CD4-positive, CD25-positive, alpha-beta regulatory T cell (primary cell): ENCODE measurements around the gene ZNF736. TPM values are rescaled to one million over a fixed set of nuclear protein-coding genes. Genes with fewer than 3 reads are reported as not detected.
"Not testable (repeated sequence)": the region's sequence is repeated elsewhere in the genome, so short reads cannot be mapped to it uniquely, and the experiment has no call there.

Experiments used
- ATAC-seq, 2 donors: fragments of 150-1000 bp; cut with Tn5 transposase; one replicate each; pipeline ENCODE4 v1.10.0; 2021; ENCODE audit warnings: low read depth in 2 of 2, moderate number of reproducible peaks in 2 of 2, moderate library complexity in 1 of 2
- DNase-seq, 3 donors: peaks; one replicate each; pipeline versions ENCODE4 v3.0.0 to v3.0.0-alpha.2; 2012 to 2022; ENCODE audit warnings: mixed read lengths in 1 of 3
- H3K27ac ChIP-seq: one replicate; pipeline ENCODE4 v1.7.0; 2013; ENCODE audit warnings: mild to moderate bottlenecking, low read length; ENCODE audit not compliant: insufficient read depth, poor library complexity, severe bottlenecking
- H3K27me3 ChIP-seq: one replicate; pipeline ENCODE4 v1.7.0; 2013; ENCODE audit warnings: low read length; ENCODE audit not compliant: control insufficient read depth, insufficient read depth
- H3K36me3 ChIP-seq: one replicate; pipeline ENCODE4 v1.7.0; 2013; ENCODE audit warnings: mild to moderate bottlenecking, low read length, moderate library complexity; ENCODE audit not compliant: control insufficient read depth, insufficient read depth
- H3K4me1 ChIP-seq: 2 replicates; pipeline ENCODE4 v1.7.0; 2013; ENCODE audit warnings: mild to moderate bottlenecking, low read length; ENCODE audit not compliant: insufficient read depth, control insufficient read depth, poor library complexity, severe bottlenecking
- H3K4me3 ChIP-seq: one replicate; pipeline ENCODE4 v1.7.0; 2013; ENCODE audit warnings: low read depth, mild to moderate bottlenecking, low read length, moderate library complexity
- H3K9me3 ChIP-seq, 2 experiments: 1 replicate in 1 of 2; 2 replicates in 1 of 2; pipeline ENCODE4 v1.7.0; 2013; ENCODE audit warnings: low read length in 2 of 2, mild to moderate bottlenecking in 1 of 2, moderate library complexity in 1 of 2; ENCODE audit not compliant: control insufficient read depth in 2 of 2
- H3K27ac Mint-ChIP-seq, 3 donors: one replicate each; pipeline ENCODE4 v1.8.0; 2020 to 2022; ENCODE audit warnings: mild to moderate bottlenecking in 3 of 3, mixed read lengths in 3 of 3, moderate library complexity in 2 of 3
- H3K27me3 Mint-ChIP-seq: one replicate; pipeline ENCODE4 v1.8.0; 2022; ENCODE audit warnings: mild to moderate bottlenecking, mixed read lengths
- H3K36me3 Mint-ChIP-seq: one replicate; pipeline ENCODE4 v1.8.0; 2020; ENCODE audit warnings: mixed read lengths
- H3K4me1 Mint-ChIP-seq, 4 donors: one replicate each; pipeline ENCODE4 v1.8.0; 2020 to 2022; ENCODE audit warnings: mixed read lengths in 4 of 4, mild to moderate bottlenecking in 1 of 4
- H3K4me3 Mint-ChIP-seq, 4 donors: one replicate each; pipeline ENCODE4 v1.8.0; 2020 to 2022; ENCODE audit warnings: mild to moderate bottlenecking in 4 of 4, mixed read lengths in 4 of 4, moderate library complexity in 3 of 4
- H3K9me3 Mint-ChIP-seq, 7 donors: one replicate each; pipeline ENCODE4 v1.8.0; 2020 to 2022; ENCODE audit warnings: mixed read lengths in 7 of 7, mild to moderate bottlenecking in 3 of 7, moderate library complexity in 2 of 7
- polyA plus RNA-seq, 4 donors: library from polyadenylated mRNA; unstranded; fragments of 300-500 nt; fragmentation: Illumina TruSeq; gene quantifications; one replicate each; pipeline ENCODE4 v1.2.3, GENCODE V29; 2021
- total RNA-seq: library from RNA; stranded (reverse); gene quantifications from one replicate; pipeline ENCODE4 v1.2.3, GENCODE V29; 2022

Gene ZNF736
- 20.9 TPM for total RNA-seq
- polyA plus RNA-seq = 1 to 10 TPM; 1.1 to 2.8 (median 2.2) TPM

GRCh38 chr7:64313740-64314491 lies at the start of gene ZNF736:
ZNF736 (plus strand) TSS chr7:64313961; CDS start chr7:64314151, 190 bp downstream.
- Mint-ChIP-seq H3K36me3 (peaks cover 12% of the 10 kb centered on the region), H3K9me3 (peaks cover 0 to 6% (median 2%) of the 10 kb centered on the region in 7 donors), H3K27me3 (no peaks in the 10 kb centered on the region), H3K27ac (peak within 1 kb of the TSS; percentile 95 to 98 (median 98)), H3K4me1 (peaks cover 14 to 43% (median 33%) of the 10 kb centered on the region in 4 donors), H3K4me3 (peak within 1 kb of the TSS; percentile 85 to 99 (median 96))
- peak within 1 kb of the TSS; percentile 95 for H3K4me3 ChIP-seq
- DNase-seq = peak; percentile 79 to 94 (median 89)
- ATAC-seq = peak; percentile 100
- peak within 1 kb of the TSS; percentile 72 for H3K27ac ChIP-seq
- H3K9me3 ChIP-seq = peaks cover 4 to 7% of the 10 kb centered on the region in 2 experiments
- peaks cover 17% of the 10 kb centered on the region for H3K4me1 ChIP-seq
- H3K36me3 ChIP-seq = peaks cover 2% of the 10 kb centered on the region
- no peaks in the 10 kb centered on the region for H3K27me3 ChIP-seq

DNA sequence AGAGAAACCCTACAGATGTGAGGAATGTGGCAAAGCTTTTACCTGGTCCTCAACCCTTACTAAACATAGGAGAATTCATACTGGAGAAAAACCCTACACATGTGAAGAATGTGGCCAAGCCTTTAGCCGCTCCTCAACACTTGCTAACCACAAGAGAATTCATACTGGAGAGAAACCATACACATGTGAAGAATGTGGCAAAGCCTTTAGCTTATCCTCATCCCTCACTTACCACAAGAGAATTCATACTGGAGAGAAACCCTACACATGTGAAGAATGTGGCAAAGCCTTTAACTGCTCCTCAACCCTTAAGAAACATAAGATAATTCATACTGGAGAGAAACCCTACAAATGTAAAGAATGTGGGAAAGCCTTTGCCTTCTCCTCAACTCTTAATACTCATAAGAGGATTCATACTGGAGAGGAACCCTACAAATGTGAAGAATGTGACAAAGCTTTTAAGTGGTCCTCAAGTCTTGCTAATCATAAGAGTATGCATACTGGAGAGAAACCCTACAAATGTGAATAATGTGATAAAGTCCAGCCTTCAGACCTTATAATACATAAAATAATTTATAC lies 47.3 kb upstream of the ZNF736 start:
- H3K4me1 ChIP-seq = no peaks in the 10 kb centered on the region
- ATAC-seq (no peak), DNase-seq (no peak)
- Mint-ChIP-seq H3K27me3 (no peaks in the 10 kb centered on the region), H3K27ac (no peak overlapping the region), H3K4me3 (no peak overlapping the region), H3K36me3 (no peaks in the 10 kb centered on the region), H3K4me1 (no peaks in the 10 kb centered on the region), H3K9me3 (peaks cover 3 to 35% (median 12%) of the 10 kb centered on the region in 7 donors)
- no peaks in the 10 kb centered on the region for H3K36me3 ChIP-seq
- peaks cover 32 to 61% of the 10 kb centered on the region in 2 experiments for H3K9me3 ChIP-seq
- H3K27me3 ChIP-seq = no peaks in the 10 kb centered on the region
- no peak overlapping the region for H3K4me3 ChIP-seq
- no peak overlapping the region for H3K27ac ChIP-seq

GRCh38 chr7:64277630-64278029 lies 36.1 kb upstream of the ZNF736 start:
- no peak overlapping the region for H3K27ac Mint-ChIP-seq
- H3K27me3 ChIP-seq = no peaks in the 10 kb centered on the region
- no peaks in the 10 kb centered on the region for H3K27me3 Mint-ChIP-seq
- DNase-seq (no peak), ATAC-seq (no peak)
- peaks cover 0 to 22% (median 3%) of the 10 kb centered on the region in 7 donors for H3K9me3 Mint-ChIP-seq
- H3K36me3 Mint-ChIP-seq = no peaks in the 10 kb centered on the region
- no peaks in the 10 kb centered on the region for H3K36me3 ChIP-seq
- H3K4me1 ChIP-seq = no peaks in the 10 kb centered on the region
- H3K4me3 Mint-ChIP-seq = no peak overlapping the region
- no peaks in the 10 kb centered on the region for H3K4me1 Mint-ChIP-seq
- peaks cover under 1 to 7% of the 10 kb centered on the region in 2 experiments for H3K9me3 ChIP-seq
- H3K4me3 ChIP-seq = no peak overlapping the region
- H3K27ac ChIP-seq = no peak overlapping the region

DNA sequence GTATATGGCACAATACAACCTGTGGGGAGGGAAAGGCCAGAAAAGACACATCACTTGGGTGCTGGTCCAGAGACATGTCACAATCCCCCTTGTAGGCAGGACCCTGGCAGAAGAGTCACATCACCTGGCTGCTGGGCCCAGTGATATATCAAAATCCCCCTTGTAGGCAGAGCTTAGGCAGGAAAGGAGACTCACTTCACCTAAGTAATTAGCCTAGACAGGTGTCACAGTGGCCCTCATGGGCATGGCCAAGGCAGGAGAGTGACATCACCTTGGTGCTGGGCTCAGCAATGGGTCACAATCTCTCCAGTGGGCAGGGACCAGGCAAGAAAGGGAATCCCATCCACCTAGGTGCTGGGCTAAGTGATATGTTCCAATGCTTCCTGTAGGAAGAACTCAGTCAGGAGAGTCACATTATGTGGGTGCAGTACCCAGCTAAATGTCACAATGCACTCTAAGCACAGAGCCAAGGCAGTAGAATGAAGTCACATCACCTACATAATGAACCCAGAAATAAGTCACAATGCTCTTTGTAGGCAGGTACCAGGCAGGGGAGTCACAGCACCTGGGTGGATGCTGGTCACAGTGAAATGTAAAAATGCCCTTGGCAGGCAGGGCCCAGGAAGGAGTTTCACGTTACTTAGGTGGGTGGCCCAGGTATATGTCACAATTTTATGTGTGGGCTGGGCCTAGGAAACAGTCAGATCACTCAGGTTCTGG lies 18.9 kb upstream of the ZNF736 start:
- H3K27me3 ChIP-seq = no peaks in the 10 kb centered on the region
- H3K27me3 Mint-ChIP-seq = no peaks in the 10 kb centered on the region
- DNase-seq (no peak), ATAC-seq (no peak)
- no peak overlapping the region for H3K4me3 Mint-ChIP-seq
- H3K4me1 ChIP-seq = no peaks in the 10 kb centered on the region
- H3K9me3 ChIP-seq = no peaks in the 10 kb centered on the region
- no peak overlapping the region for H3K27ac ChIP-seq
- no peaks in the 10 kb centered on the region for H3K4me1 Mint-ChIP-seq
- no peak overlapping the region for H3K4me3 ChIP-seq
- no peaks in the 10 kb centered on the region for H3K36me3 ChIP-seq
- H3K9me3 Mint-ChIP-seq = peaks cover 0 to 3% (median 0%) of the 10 kb centered on the region in 7 donors
- H3K27ac Mint-ChIP-seq = peak overlapping the region in 2 of 3 donors; percentile 23 to 53
- H3K36me3 Mint-ChIP-seq = no peaks in the 10 kb centered on the region

GRCh38 chr7:64297418-64297817 lies 16.3 kb upstream of the ZNF736 start:
- not testable (repeated sequence) for H3K4me3 ChIP-seq, ATAC-seq, H3K4me1 Mint-ChIP-seq, H3K27ac Mint-ChIP-seq, H3K9me3 ChIP-seq, DNase-seq, H3K36me3 Mint-ChIP-seq, H3K4me3 Mint-ChIP-seq, H3K4me1 ChIP-seq, H3K27ac ChIP-seq, H3K36me3 ChIP-seq, H3K27me3 Mint-ChIP-seq, H3K9me3 Mint-ChIP-seq, H3K27me3 ChIP-seq

GRCh38 chr7:64300641-64301405 lies 12.9 kb upstream of the ZNF736 start:
- Histone ChIP-seq H3K36me3 (no peaks in the 10 kb centered on the region), H3K9me3 (no peaks in the 10 kb centered on the region), H3K27ac (no peak overlapping the region), H3K4me3 (no peak overlapping the region), H3K4me1 (no peaks in the 10 kb centered on the region), H3K27me3 (no peaks in the 10 kb centered on the region)
- no peak for DNase-seq
- no peak overlapping the region for H3K27ac Mint-ChIP-seq
- ATAC-seq = no peak
- no peak overlapping the region for H3K4me3 Mint-ChIP-seq
- H3K4me1 Mint-ChIP-seq = peaks cover 0 to under 1% (median 0%) of the 10 kb centered on the region in 4 donors
- H3K27me3 Mint-ChIP-seq = no peaks in the 10 kb centered on the region
- H3K9me3 Mint-ChIP-seq = peaks cover 0 to 6% (median 0%) of the 10 kb centered on the region in 7 donors
- H3K36me3 Mint-ChIP-seq = no peaks in the 10 kb centered on the region
